Measurements from ENCODE around the gene CNTFR.

GRCh38 chr9:34566322-34566721 is 23.2 kb downstream of the CNTFR start:
- TF ChIP-seq, protein P1, sequence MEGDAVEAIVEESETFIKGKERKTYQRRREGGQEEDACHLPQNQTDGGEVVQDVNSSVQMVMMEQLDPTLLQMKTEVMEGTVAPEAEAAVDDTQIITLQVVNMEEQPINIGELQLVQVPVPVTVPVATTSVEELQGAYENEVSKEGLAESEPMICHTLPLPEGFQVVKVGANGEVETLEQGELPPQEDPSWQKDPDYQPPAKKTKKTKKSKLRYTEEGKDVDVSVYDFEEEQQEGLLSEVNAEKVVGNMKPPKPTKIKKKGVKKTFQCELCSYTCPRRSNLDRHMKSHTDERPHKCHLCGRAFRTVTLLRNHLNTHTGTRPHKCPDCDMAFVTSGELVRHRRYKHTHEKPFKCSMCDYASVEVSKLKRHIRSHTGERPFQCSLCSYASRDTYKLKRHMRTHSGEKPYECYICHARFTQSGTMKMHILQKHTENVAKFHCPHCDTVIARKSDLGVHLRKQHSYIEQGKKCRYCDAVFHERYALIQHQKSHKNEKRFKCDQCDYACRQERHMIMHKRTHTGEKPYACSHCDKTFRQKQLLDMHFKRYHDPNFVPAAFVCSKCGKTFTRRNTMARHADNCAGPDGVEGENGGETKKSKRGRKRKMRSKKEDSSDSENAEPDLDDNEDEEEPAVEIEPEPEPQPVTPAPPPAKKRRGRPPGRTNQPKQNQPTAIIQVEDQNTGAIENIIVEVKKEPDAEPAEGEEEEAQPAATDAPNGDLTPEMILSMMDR (IDR thresholded peaks at IDR 0.05; ENCODE audit: low read depth, low read length, poor library complexity, severe bottlenecking): no peak
- TF ChIP-seq EZH2phosphoT487 (IDR thresholded peaks at IDR 0.05; ENCODE audit: borderline replicate concordance, low read length): no peak
